HG03558 (cell line): ENCODE results near the gene RASL11B.

ENCODE experiments used
- ATAC-seq: cut with Tn5 transposase; IDR thresholded peaks from one replicate; pipeline ENCODE4 v1.9.1; 2021; ENCODE audit warnings: moderate number of reproducible peaks; ENCODE audit not compliant: unreplicated experiment; ENCODE audit errors: extremely low read depth

Gene RASL11B

DNA sequence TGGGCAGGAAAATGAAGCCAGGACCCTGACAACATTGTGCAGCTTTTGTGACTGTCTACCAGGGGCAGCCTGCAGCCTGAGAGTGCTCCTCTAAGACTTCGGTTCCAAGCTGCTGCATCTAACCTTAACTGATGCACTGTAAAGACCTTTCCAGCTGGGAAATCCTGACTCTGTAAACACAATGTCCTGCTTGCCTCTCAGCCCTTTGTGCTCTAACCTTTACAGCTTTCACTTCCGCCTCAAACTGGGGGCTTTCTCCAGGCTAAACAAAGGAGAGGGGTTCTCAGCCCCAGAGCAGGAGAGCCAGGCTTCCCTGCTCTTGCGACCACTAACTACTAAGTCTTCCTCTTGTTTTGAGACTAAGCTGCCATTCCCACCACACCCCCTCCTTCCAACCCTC, 19.3 kb upstream of the RASL11B start:
- no peak for ATAC-seq

DNA sequence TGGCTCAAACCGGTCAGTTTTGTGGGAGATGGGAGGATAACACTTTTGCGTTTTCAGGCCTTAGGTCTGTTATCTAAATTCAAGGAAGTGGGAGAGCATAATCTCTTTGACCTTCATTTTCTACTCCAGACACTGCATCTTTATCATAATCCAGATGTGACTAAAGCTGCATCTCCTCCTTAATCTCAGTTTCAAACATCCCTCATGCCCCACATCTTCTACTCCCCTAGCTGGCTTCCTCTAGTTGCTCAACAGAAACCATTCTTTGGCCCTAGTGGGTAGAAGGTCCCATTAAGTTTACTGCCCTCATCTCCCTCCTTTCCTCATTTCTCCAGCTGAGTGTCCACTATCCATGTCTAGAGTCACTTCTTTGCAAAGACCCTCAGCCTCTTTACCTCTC, 18.8 kb upstream of the RASL11B start:
- ATAC-seq = no peak

DNA sequence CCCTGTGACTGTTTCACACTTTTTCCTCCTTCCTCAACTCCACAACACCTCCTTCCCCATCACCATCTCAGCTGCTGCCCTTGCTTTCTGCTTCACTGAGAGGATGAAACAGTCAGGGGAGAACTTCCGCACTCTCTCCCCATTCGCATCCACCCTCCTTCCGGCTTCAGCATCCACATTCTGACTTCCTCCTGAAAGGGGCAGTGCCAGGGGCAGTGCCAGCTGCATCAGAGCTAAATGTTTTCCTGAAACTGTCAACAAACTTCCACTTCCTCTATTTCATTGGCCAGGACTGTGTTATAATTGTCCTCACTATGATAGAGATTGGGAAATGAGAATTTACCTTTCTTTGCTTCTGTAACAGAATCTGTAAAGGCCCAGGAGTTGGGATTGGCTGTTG, 18.2 kb upstream of the RASL11B start:
- ATAC-seq = no peak

DNA sequence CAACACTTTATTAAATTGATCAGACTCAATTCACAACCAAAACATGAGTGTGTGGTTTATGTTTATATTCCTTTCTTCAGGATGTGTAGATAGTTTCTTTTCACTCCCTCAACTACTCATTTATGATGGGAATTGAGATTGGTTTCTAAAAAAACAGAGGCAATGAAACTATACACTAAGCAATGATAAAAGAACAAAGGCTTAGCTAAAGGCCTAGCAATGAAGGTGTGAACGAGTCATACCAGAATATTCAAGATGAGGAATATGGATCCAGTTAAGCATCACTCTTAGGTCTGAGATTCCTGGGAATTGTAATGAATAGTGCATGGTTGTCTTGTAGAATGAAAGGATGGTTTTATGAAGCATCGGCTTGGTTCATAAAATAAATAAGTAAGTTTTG, 17.5 kb upstream of the RASL11B start:
- ATAC-seq = no peak

DNA sequence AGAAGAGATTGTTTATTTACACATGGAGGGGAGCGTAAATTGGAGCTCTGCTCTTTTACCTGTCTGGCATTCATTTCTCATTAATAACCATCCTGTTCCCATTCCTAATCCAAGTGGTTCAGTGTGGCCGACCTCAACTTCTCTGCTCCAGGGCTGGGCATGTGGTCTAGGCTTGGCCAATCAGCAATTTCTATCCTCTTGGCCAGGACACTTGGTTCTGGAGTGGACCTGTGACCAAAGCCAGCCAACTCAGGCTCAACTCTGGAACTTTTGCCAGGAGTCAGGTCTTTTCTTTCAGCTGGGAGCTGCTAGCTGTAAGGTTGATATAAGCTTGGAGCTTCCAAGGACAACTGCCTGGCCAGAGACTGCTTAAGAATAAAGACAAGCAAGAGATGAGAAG, 15.6 kb upstream of the RASL11B start:
- ATAC-seq = no peak

DNA sequence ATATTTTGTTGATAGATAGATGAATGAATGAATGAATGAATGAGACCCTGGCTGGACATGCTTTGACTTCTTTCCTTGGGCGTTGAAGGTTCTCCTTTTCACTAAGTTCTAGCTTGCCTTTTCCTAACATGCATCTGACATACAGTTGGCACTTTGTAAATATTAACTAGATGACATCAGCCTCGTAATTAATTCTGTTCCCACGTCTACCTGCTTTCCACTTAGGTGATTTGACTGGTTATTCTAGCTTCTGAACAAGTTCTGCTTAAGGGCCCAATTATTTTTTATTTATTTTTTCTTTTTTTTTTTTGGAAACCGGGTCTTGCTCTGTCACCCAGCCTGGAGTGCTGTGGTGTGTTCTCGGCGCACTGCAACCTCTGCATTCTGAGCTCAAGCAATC, 13.9 kb upstream of the RASL11B start:
- ATAC-seq = no peak

DNA sequence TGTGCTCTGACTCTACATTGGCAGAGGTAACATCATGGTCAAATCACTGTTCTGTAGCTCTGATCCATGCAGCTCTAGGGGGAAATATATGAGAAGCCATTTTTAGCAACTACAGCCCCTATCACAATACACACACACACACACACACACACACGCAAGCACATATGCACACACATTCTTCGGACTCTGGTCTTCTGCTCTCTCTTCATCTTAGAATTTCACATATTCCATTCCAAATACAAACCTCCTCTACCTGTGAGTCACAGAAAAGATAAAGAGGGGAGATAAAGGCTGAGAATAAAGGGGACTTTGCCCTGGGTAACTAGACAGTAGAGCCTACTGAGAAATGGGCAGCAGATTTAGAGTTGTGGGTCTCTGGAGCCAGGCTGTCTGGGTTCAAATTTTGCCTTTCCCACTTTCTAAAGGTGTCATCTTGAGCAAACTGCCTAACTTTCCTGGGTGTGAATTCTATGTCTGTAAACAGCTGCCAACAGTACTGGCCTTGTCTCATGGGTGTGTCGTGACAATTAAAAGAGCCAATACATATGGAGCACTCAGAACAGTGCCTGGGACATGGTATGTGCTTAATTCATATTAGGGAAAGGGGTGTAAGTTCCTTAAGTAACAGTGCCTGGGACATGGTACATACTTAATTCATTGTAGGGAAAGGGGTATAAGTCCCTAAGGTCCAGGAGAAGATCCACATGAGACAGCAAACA, 11.6 kb upstream of the RASL11B start:
- no peak for ATAC-seq

DNA sequence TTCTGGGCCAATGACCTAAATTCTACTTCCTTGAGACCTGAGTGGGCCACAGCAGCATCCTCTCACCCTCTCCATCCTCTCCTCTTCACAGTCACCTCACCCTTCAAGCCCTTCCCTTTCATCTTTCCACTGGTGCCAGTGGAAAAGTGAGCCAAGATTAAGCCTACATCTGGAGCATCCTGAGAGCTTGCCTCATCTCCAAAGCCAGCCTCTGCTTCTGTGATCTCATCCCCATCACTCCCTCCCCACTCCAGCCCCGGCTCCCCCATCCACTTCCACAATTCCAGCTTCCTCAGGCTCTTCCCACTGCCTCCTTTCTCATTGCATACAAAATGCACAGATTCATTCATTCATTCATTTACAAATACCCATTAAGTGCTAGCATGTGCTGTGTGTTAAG, 10.1 kb upstream of the RASL11B start:
- no peak for ATAC-seq

DNA sequence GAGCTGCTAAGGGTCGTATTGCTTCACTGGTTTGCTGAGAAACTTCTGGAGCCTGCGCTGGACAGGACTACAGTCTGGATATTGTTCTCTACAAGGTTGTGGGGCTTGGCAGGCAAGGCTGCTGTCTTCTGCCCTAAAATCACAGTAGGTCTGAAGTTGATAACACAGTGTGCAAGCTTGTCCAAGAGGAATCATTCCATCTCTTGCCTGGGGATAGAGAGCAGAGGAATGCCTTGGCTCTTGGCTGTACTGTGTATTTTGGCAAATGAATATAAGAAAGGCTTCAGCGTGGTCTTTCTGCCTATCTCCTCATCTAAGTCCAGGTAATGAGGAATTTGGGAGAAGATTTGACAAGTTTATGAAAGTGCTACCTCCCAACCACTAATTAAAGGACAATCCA, 9.4 kb upstream of the RASL11B start:
- ATAC-seq = no peak

DNA sequence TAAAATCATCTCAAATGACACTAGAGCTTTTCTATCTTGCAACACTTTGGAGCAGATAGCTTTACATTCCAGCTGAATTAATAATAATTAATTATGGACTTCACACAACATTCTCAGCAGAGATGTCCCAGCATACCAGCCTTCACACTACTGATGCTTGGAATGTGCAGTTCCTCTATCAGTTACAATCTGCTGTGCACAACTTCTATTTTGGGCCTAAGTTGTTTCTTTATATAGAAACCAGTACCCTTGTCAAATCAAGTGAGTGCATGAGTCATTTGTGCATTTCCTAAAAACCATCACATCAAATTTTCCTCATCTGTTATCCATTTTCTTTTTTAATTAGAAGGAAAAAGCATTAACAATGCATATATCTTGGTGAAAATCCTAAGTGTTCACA, 8.8 kb upstream of the RASL11B start:
- ATAC-seq = no peak

DNA sequence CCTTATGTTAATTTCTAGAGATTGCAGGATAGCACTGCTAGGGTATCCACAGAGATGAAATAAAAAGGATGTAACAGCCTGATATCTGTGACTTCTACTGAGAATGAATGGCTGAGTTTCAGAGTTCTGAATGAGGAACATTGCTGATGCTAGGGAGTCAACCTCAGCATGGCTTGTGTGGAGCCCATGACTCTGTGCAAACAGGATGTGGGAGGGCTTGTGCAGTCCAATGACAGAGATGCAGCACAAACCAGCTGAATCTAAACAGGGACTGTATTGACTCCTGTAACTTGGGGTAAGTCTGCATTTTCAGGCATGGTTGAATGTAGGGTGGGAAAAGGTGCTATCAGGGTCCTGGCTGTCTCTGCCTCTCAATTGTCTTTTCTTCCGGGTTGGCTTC, 5.3 kb upstream of the RASL11B start:
- ATAC-seq = no peak

DNA sequence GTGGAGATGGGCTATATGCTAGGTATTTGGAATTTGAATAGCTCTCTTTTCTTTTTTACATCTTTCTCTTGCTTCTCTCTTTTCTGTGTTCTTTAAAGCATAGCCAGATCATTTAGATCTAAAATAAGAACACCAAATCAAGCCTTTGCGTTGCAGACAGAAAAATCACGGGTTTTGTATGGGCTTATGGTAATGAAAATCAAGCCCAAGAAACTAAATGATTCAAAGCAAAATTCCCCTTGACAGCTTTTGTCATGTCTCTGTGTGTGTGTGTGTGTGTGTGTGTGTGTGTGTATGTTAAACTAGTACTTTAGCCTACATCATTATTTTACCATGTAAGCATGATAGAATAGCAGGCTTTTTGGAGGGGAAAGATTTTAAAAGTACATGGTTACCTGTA, 1.8 kb upstream of the RASL11B start:
- no peak for ATAC-seq

DNA sequence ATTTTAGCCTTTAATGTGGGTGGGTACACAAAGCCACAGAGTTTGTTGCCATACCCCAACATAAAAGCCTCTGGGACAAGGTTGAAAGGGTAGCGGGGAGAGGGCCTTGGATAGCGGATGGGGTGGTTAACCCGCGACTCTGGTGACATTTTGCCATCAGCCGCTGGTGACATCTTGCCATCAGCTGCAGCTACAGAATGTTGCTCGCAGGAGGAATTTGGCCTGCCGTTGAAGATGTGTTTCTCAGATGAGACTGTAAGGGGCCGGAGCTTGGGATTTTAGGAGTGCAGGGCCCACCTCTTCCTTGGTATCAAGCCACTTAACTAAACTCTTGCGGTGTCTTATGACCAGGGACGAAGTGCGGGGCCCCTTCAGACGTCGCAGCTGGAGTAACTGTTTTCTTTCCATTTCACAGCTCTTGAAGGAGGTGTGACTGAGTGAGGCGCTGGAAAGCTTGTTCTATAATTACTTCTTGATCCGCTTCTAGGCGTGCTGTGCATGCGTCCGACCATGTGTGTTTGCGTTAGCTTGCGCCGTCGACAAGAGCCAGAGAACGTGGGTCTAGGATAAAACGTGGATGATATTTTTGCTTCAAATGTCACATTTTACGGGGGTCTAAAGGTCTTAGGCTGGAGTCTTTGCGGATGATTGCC, 820 bp upstream of the RASL11B start:
- no peak for ATAC-seq

DNA sequence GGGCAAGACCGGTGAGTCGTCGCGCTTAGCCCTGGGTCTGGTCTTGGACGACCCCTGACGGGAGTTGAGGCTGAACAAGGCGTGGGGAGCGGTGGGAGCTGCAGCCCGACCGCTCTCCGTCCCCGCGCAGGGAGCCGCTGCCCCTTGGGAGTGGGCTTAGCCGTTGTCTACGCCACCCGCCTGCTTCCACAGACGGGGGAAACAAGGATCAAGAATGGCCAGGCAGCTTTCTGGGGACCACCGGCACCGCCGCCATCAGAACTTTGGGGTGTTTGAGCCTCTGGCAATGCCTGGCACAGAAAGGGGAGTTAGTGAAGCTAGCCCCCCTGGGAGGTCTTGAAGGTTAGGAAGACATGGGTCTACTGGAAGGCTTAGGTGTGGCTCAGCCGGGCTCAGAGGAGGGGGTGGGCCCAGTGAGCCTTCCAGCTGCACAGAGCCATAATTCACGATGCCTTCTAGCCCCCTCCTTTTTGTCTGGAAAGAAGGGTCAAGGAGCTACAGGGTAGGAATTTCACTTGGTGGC, 583 bp downstream of the RASL11B start:
- ATAC-seq = no peak

DNA sequence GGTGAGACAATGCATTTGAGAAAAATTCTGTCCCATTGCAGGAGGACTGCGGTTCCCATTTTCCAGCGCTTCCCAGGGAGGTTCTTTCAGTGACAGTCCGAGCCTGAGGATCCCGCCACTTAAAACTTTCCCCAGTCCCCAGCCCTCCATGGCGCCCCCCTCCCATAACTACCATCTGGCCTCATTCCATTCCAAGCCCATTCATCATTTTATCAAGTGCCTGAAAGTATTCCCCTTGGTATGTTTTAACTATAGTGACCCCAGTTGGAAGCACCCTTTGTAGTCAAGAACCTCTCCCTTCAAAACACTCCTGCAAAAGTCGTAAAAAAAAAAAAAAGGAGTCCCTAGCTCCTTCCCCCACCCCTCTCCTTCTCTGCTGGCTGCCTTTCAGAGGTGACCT, 1.2 kb downstream of the RASL11B start:
- no peak for ATAC-seq

DNA sequence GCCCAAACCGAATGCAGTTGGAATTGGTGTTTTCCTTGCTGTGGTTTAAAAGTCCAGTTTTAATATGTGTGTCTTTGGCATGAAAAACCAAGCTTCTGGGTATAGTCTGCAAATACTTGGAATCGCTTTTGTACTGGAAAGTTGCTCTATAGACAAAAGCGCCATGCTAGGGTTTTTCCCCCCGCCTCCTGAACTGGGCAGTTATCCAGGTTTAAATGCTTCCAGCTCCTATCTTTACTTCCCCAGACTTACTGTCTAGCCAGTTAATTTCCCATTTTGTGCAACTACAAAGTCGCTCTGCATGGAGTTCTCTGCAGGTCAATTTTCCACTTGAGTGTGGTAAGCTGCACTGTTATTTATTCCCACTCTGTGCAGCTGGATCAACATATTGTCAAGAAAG, 2.7 kb downstream of the RASL11B start:
- no peak for ATAC-seq

DNA sequence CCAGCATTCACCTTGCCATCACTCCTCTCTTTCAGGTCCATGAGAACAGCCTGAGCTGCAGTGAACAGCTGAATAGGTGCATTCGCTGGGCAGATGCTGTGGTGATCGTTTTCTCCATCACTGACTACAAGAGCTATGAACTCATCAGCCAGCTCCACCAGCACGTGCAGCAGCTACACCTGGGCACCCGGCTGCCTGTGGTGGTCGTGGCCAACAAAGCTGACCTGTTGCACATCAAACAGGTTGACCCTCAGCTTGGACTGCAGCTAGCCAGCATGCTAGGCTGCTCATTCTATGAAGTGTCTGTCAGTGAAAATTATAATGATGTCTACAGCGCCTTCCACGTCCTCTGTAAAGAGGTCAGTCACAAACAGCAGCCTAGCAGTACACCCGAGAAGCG, 3.2 kb downstream of the RASL11B start:
- no peak for ATAC-seq

DNA sequence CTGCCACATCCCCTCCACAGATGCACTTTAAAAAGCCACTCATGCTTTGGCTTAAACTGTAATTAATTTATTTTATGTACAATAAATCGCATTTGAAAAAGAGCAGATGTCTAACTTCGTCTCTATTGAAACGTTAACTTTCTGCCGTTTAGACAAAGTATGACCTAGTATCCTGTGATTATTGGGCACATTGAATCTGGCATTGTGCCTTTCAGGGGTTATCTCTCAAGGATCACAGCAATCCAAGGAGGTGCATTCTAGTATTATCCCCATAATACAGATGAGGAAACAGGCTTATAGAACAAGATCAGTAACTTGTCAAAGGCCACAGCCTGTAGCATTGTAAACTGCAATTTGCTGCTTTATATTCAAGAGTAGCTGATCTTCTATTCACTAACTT, 4.6 kb downstream of the RASL11B start:
- no peak for ATAC-seq

DNA sequence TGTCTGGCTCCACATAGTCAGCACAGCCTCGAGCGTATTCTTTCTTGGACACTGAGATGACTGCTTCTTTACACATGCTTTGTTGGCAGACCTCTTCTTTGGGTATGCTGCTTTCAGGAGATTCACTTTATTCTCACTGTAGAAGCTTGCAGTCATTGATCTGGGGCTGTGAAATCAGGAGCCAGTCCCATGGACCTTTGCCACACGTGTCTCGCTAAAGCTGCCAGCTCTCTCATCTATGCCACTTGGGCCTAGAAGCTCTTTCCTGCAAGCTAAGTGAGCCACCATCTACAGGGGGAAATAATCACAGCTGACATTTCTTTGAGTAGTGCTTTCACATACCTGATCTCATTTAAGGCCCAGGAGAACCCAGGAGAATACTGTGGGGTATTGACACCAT, 5.0 kb downstream of the RASL11B start:
- ATAC-seq = no peak

DNA sequence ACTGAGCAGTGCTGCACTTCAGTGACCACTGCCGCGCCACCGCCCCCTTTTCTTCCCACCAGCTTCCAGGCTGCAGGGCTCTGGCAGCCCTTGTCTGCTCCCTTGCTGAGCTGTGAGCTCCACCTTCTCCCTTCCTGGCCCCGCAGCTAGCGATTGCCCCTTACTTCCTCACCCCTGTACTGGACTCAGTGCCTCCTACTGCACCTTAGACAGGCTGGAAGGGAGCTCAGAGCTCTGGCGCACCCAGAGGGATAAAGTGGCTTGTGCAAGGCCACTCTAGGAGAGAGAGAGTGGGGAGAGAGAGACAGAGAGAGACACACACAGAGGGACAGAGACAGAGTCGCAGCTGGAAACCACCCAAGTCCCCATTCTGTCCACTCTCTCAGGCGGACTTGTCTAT, 6.0 kb downstream of the RASL11B start:
- ATAC-seq = no peak

DNA sequence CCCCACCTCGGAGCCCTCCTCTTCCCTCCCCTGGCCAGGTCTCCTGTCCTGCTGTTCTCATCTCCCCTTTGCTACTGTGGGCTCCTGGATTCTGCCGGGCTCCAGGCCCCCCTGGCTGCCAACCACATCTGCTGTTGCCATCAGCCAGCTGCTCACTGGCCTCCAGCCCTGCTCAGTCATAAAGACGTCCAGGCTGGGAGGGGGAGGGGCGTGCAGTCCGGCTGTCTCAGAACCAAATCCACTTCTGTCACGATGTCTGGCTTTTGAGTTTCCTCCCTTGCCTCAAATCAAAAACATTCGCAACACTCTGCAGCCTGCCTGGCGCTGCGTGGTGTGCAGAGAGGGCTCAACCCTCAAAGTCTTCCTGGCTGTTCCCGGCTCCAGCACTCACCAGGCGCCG, 7.1 kb downstream of the RASL11B start:
- ATAC-seq = no peak

DNA sequence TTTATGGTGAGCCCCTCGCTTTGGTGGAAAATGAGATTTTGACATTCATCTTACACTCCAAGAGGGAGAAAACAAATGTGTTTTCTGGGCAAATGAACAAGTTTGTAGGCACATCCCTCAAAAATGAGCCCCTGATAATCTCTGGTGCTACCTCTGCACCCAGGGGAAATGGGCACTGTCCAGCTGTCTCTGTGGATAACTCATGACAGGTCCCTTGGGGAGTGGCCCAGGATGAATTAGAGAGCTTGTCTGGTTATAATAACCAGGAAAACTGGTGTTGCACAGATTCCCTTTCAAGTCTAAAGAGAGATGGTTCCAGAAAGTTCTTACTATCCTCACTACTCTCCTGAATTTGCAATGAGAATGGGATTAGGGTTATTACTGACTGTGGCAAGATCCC, 7.5 kb downstream of the RASL11B start:
- no peak for ATAC-seq
